SKM-1 (cell line): Measurements from ENCODE around the gene FSIP1.

Source experiments
- DNase-seq: peaks from one replicate; lab custom pipeline; 2025; ENCODE audit not compliant: unreplicated experiment; lab: John Stamatoyannopoulos, UW

The FSIP1 gene

GRCh38 chr15:39654304-39654703 lies 128.3 kb downstream of the FSIP1 start:
- DNase-seq: no peak

DNA sequence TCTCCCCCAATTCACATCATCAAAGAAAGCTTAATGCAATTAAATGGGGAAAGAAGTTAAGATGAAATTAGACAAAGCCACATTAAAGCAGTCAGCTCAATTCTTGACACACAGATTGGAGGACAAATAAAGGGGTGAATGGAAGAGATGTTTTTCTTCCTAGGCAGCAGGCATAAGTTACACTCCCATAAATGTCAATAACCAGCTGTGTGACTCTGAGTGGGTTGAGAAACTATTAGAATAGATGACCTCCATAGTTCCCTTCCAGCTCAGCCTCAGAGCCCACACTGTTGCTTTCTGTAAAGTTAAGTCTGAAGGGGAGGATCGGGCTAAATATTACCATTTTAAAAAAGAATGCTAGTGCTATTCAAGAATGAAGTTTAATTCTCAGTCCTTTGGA lies 130.8 kb downstream of the FSIP1 start:
- no peak for DNase-seq

- DNase-seq: no peak
Observed at GRCh38 chr15:39651295-39651694, 131.3 kb downstream of the FSIP1 start.

- no peak for DNase-seq
Observed at GRCh38 chr15:39649757-39650156, 132.9 kb downstream of the FSIP1 start.

- no peak for DNase-seq
Observed at GRCh38 chr15:39646425-39646824, 136.2 kb downstream of the FSIP1 start.

- no peak for DNase-seq
Observed at GRCh38 chr15:39645976-39646257, 136.7 kb downstream of the FSIP1 start.

- DNase-seq: no peak
Observed at GRCh38 chr15:39645138-39645975, 137.3 kb downstream of the FSIP1 start.

- DNase-seq: no peak
Observed at GRCh38 chr15:39644136-39644535, 138.5 kb downstream of the FSIP1 start.

DNA sequence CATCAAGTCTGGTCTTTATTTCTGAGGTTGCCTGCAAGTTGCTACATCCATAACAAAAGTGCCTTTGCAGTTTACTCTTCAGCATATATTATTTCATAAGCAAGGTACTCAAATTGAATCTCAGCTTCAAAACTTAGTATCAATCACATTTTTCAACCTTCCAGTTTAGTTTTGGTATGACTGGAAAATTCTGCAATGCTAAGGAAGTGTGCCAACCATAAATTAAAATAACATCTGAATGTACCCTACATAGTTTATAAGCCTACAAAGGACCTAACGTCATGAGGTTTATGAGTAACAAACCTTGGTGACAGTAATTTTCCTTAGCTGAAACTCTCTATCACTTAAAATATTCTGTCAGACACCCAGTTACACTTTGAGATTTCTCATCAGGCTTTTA lies 138.9 kb downstream of the FSIP1 start:
- DNase-seq: no peak

DNA sequence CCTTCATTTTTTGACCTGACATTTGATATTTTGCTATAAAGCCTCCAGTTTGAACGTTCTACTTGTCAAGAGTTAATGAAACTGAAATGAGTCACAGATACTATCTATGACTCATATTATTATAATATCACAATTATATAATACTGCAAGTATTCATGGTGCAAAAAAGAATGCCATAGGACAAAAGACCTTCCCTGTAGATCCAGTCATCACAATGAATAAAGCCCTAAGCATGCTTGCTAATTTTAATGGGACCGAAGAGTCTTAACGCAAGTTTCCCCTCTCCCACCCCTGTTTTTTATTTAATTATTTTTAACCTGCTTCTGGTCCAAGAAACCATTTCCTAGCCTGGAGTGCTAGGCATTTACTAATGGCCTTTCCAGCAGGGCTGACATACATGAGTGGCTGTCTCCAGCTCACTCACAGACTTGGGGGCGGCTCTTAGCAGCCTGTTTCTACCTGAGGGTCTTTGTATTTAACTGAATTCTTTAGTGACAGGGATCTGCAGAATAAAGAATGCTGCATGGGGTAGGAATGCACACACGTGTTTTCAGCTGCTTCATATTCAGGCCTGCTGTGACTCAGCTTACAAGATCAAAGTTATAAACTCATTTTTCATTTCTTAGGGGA lies 140.5 kb downstream of the FSIP1 start:
- no peak for DNase-seq

- DNase-seq: no peak
Observed at GRCh38 chr15:39641191-39641889, 141.3 kb downstream of the FSIP1 start.

- no peak for DNase-seq
Observed at GRCh38 chr15:39640665-39641064, 142.0 kb downstream of the FSIP1 start.

- DNase-seq: no peak
Observed at GRCh38 chr15:39639037-39639436, 143.6 kb downstream of the FSIP1 start.

GRCh38 chr15:39638041-39638440 lies 144.6 kb downstream of the FSIP1 start:
- no peak for DNase-seq

GRCh38 chr15:39631357-39631756 lies 151.3 kb downstream of the FSIP1 start:
- no peak for DNase-seq

GRCh38 chr15:39629906-39630305 lies 152.7 kb downstream of the FSIP1 start:
- no peak for DNase-seq

DNA sequence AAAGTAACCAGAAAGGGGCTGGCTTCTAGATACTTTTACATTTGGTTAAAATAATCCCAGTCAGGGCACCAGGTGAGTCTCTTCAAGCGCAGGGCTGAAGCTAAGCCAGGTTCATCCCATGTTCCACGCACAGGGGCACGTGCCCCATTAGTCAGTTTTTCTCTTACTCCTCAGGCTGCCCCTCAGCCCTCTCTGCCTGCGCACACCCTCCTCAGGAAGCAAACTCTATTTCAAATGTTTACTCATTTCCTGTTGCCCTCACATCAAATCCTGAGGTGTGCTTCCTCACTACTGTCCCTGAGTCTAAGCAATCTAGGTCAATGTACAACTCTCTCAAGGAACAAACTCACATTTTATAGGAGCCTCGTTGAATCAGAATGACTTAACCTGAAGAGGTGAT lies 153.3 kb downstream of the FSIP1 start:
- no peak for DNase-seq

- DNase-seq: no peak
Observed at GRCh38 chr15:39628546-39629257, 153.9 kb downstream of the FSIP1 start.

DNA sequence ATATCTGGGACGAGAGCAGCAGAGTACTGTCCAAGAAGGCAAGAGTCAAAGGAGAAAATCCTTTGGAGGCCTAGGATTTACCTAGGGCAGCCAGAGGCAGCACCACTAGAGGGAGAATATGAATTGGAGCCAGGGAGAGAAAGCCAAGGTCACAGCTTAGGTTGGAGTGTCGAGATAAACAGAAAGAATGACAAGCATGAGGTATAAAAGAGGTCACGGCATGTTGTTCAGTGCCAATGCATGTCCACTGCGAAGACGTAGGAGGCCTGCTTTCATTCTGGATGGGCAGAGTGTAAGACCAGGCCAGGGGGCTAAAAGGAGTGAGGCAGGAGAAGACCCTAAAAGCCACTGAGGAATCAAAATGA lies 154.5 kb downstream of the FSIP1 start:
- no peak for DNase-seq

- no peak for DNase-seq
Observed at GRCh38 chr15:39627451-39628143, 155.0 kb downstream of the FSIP1 start.

DNA sequence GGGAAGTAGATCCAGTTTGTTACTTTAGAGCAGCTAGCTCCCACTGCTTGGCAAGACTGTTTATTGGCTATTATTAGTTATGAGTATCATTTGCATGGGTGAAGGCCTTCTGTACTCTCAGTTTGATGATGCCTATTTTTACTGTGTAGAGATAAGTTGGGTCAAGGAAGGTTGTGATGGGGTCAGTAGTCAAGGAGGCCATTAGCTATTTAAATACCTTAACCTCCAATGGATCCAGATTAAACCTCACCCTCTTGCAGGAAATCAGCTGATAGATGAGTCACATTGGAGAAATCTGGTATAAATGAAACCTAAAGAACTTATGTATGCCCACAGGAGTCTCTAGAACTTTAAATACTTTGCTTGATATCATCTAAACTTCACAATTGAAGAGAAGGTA lies 156.8 kb downstream of the FSIP1 start:
- no peak for DNase-seq
